PC-3 (cell line): ENCODE measurements around the gene GATM. TPM values are rescaled to one million over a fixed set of nuclear protein-coding genes. Genes with fewer than 3 reads are reported as not detected.

Experiments used
- ATAC-seq: fragments of 200-7000 bp; cut with Tn5 transposase; 2 replicates; pipeline ENCODE4 v1.9.1; 2020; ENCODE audit warnings: mild to moderate bottlenecking, moderate library complexity
- BruUV-seq: library from RNA; stranded (reverse); fragments of 400-500 nt; replicated peaks from 2 replicates; lab custom pipeline; 2021; lab: Mats Ljungman, UMichigan
- CTCF ChIA-PET: fragments of 300-600 bp; sonication (Branson Sonifier 250); formaldehyde crosslinking; loops from one replicate; lab custom pipeline; 2022; ENCODE audit warnings: antibody characterized with exemption; lab: Charles Lee
- POLR2A ChIA-PET: fragments of 300-600 bp; sonication (Branson Sonifier 250); formaldehyde crosslinking; loops from one replicate; lab custom pipeline; 2022; ENCODE audit warnings: antibody characterized with exemption; ENCODE audit not compliant: unreplicated experiment; lab: Charles Lee
- DNase-seq: peaks from one replicate; pipeline ENCODE4 v3.0.0-alpha.2; 2015
- H2AFZ ChIP-seq: fragments of 300-600 bp; sonication (generic); 2 replicates; pipeline ENCODE4 v1.6.0; 2016; ENCODE audit warnings: antibody characterized with exemption, low read length
- H3F3A ChIP-seq: fragments of 300-600 bp; sonication (generic); one replicate; pipeline ENCODE4 v1.6.0; 2017; ENCODE audit warnings: antibody characterized with exemption, low read length, control low read depth, mild to moderate bottlenecking; ENCODE audit not compliant: unreplicated experiment
- H3K27ac ChIP-seq: fragments of 300-600 bp; sonication (generic); 2 replicates; pipeline ENCODE4 v1.5.1; 2016; ENCODE audit warnings: mild to moderate bottlenecking, low read length
- H3K27me3 ChIP-seq: fragments of 300-600 bp; sonication (generic); 2 replicates; pipeline ENCODE4 v1.6.1; 2016; ENCODE audit warnings: low read length, mixed read lengths
- H3K36me3 ChIP-seq: fragments of 300-600 bp; sonication (generic); 2 replicates; pipeline ENCODE4 v1.6.1; 2016; ENCODE audit warnings: low read depth, mixed run types, low read length, mixed read lengths
- H3K4me1 ChIP-seq: fragments of 300-600 bp; sonication (generic); 2 replicates; pipeline ENCODE4 v1.5.1; 2016; ENCODE audit warnings: low read length; ENCODE audit not compliant: insufficient read depth
- H3K4me2 ChIP-seq: fragments of 300-600 bp; sonication (generic); 2 replicates; pipeline ENCODE4 v1.6.0; 2016; ENCODE audit warnings: low read length
- H3K4me3 ChIP-seq: fragments of 300-600 bp; sonication (generic); 2 replicates; pipeline ENCODE4 v1.5.1; 2016; ENCODE audit warnings: mild to moderate bottlenecking, low read length, mixed read lengths
- H3K79me2 ChIP-seq: fragments of 300-600 bp; sonication (generic); 2 replicates; pipeline ENCODE4 v1.6.1; 2017; ENCODE audit warnings: low read length, mixed read lengths
- H3K9ac ChIP-seq: fragments of 300-600 bp; sonication (generic); 2 replicates; pipeline ENCODE4 v1.6.0; 2016; ENCODE audit warnings: mild to moderate bottlenecking, low read length
- H3K9me2 ChIP-seq: fragments of 300-600 bp; sonication (generic); replicated peaks from 2 replicates; pipeline ENCODE4 v1.6.1; 2016; ENCODE audit warnings: mixed run types, low read length, mixed read lengths
- H3K9me3 ChIP-seq: fragments of 300-600 bp; sonication (generic); 2 replicates; pipeline ENCODE4 v1.6.1; 2016; ENCODE audit warnings: low read length, mixed read lengths
- H4K20me1 ChIP-seq: fragments of 300-600 bp; sonication (generic); 2 replicates; pipeline ENCODE4 v1.6.1; 2016; ENCODE audit warnings: low read length, mixed read lengths
- CTCF ChIP-seq: fragments of 300-600 bp; sonication (generic); conservative IDR thresholded peaks from 2 replicates; pipeline ENCODE4 v1.5.1; 2017; ENCODE audit warnings: antibody characterized with exemption, low read depth, mild to moderate bottlenecking, low read length
- EZH2 ChIP-seq: fragments of 300-600 bp; sonication (generic); IDR thresholded peaks from one replicate; pipeline ENCODE4 v1.6.1; 2017; ENCODE audit warnings: antibody characterized with exemption, mild to moderate bottlenecking, low read length; ENCODE audit not compliant: unreplicated experiment
- EZH2phosphoT487 ChIP-seq: fragments of 300-600 bp; sonication (generic); IDR thresholded peaks from 2 replicates; pipeline ENCODE4 v1.6.1; 2018; ENCODE audit warnings: mild to moderate bottlenecking, antibody characterized with exemption, low read length, borderline replicate concordance
- intact Hi-C: fragments of 100-400 bp; cut with micrococcal nuclease; formaldehyde crosslinking; loops from 2 replicates; pipeline ENCODE4 v1.9.0; 2023
- total RNA-seq: library from RNA; depleted of rRNA; stranded (reverse); fragments of >200 nt; gene quantifications from 2 replicates; pipeline ENCODE4 v1.2.3, GENCODE V29; 2014

GATM gene
- total RNA-seq, 1 experiment from 2014 or later: 0.87 TPM

- H3K9me2 ChIP-seq: no peaks in the 10 kb centered on the region
- H3K4me1 ChIP-seq: peaks cover 15% of the 10 kb centered on the region
- no peaks in the 10 kb centered on the region for H3K79me2 ChIP-seq
- ChIA-PET CTCF (interaction anchor here (0.7 kb wide), 1 partner anchor 74 kb away, joined by 4 read pairs; no protein-coding TSS in a partner anchor), POLR2A (no interaction called here)
- peak overlapping the region; percentile 45 for H3K4me2 ChIP-seq
- no peak overlapping the region for H2AFZ ChIP-seq
- ATAC-seq (peak; percentile 94), DNase-seq (peak; percentile 66)
- intact Hi-C loops: no loop called here
- H3F3A ChIP-seq: peaks cover 3% of the 10 kb centered on the region
- no TSS peak for BruUV-seq
- no peaks in the 10 kb centered on the region for H3K27me3 ChIP-seq
- H3K9ac ChIP-seq: no peak overlapping the region
- TF ChIP-seq EZH2 (no peak), EZH2phosphoT487 (no peak), CTCF (no peak)
- H3K9me3 ChIP-seq: no peaks in the 10 kb centered on the region
- H4K20me1 ChIP-seq: no peaks in the 10 kb centered on the region
- no peak overlapping the region for H3K27ac ChIP-seq
- no peaks in the 10 kb centered on the region for H3K36me3 ChIP-seq
- H3K4me3 ChIP-seq: peak overlapping the region; percentile 13; the same call in 1 of the 2 replicates
These were observed 9.2 kb upstream of the GATM start for GRCh38 chr15:45387380-45388007.

GRCh38 chr15:45386974-45387373 lies 8.6 kb upstream of the GATM start:
- Histone ChIP-seq H3K4me3 (no peak overlapping the region), H3K9me3 (no peaks in the 10 kb centered on the region), H3F3A (peaks cover 3% of the 10 kb centered on the region), H3K27ac (no peak overlapping the region), H3K4me2 (peak overlapping the region; percentile 45), H2AFZ (no peak overlapping the region), H3K9ac (no peak overlapping the region), H4K20me1 (no peaks in the 10 kb centered on the region), H3K36me3 (no peaks in the 10 kb centered on the region), H3K4me1 (peaks cover 15% of the 10 kb centered on the region), H3K27me3 (no peaks in the 10 kb centered on the region), H3K9me2 (no peaks in the 10 kb centered on the region), H3K79me2 (no peaks in the 10 kb centered on the region)
- ATAC-seq: no peak
- intact Hi-C loops: no loop called here
- DNase-seq: no peak
- POLR2A ChIA-PET: no interaction called here
- BruUV-seq: no TSS peak
- CTCF ChIA-PET: interaction anchor here (0.7 kb wide), 1 partner anchor 74 kb away, joined by 4 read pairs; no protein-coding TSS in a partner anchor
- TF ChIP-seq EZH2phosphoT487 (no peak), EZH2 (no peak), CTCF (no peak)

GRCh38 chr15:45386420-45386819 lies 8.1 kb upstream of the GATM start:
- Histone ChIP-seq H3K4me3 (no peak overlapping the region), H3K27me3 (no peaks in the 10 kb centered on the region), H3K4me1 (peaks cover 15% of the 10 kb centered on the region), H4K20me1 (no peaks in the 10 kb centered on the region), H3F3A (peaks cover 3% of the 10 kb centered on the region), H3K36me3 (no peaks in the 10 kb centered on the region), H3K9me2 (no peaks in the 10 kb centered on the region), H3K27ac (no peak overlapping the region), H3K4me2 (0 out of 2 replicates have a peak overlapping the region, but pooled peaks have one; percentile 45), H2AFZ (no peak overlapping the region), H3K9me3 (no peaks in the 10 kb centered on the region), H3K9ac (no peak overlapping the region), H3K79me2 (no peaks in the 10 kb centered on the region)
- ChIA-PET POLR2A (interaction anchor here (0.7 kb wide), 1 partner anchor 9 kb away, joined by 3 read pairs; no protein-coding TSS in a partner anchor), CTCF (no interaction called here)
- no peak for TF ChIP-seq EZH2
- no peak for ATAC-seq
- DNase-seq: no peak
- no TSS peak for BruUV-seq
- intact Hi-C loops: no loop called here
